ENCODE results near the gene GAK.
"Not testable (repeated sequence)": the region's sequence is repeated elsewhere in the genome, so short reads cannot be mapped to it uniquely, and the experiment has no call there.

Gene GAK

GRCh38 chr4:951594-952468 lies 19.7 kb upstream of the GAK start:
- no peak for DNase-seq

- no peak for DNase-seq
These were observed 19.1 kb upstream of the GAK start for GRCh38 chr4:951186-951585.

- DNase-seq: no peak
These were observed 18.3 kb upstream of the GAK start for GRCh38 chr4:950136-951020.

GRCh38 chr4:949656-950055 lies 17.5 kb upstream of the GAK start:
- DNase-seq: no peak

GRCh38 chr4:948936-949300 lies 16.8 kb upstream of the GAK start:
- no peak for DNase-seq

- no peak for DNase-seq
These were observed 16.2 kb upstream of the GAK start for GRCh38 chr4:948101-948935.

- no peak for DNase-seq
These were observed 15.4 kb upstream of the GAK start for GRCh38 chr4:947491-947971.

- no peak for DNase-seq
These were observed 14.7 kb upstream of the GAK start for GRCh38 chr4:946517-947471.

GRCh38 chr4:946103-946450 lies 14.0 kb upstream of the GAK start:
- no peak for DNase-seq

- no peak for DNase-seq
These were observed 13.4 kb upstream of the GAK start for GRCh38 chr4:945274-946102.

- DNase-seq: not testable (repeated sequence)
These were observed 7.4 kb upstream of the GAK start for GRCh38 chr4:939508-939907.

GRCh38 chr4:932713-933070 lies 576 bp upstream of the GAK start:
- DNase-seq: no peak

GRCh38 chr4:931194-931959 lies 739 bp downstream of the GAK start:
- DNase-seq: peak; percentile 62

GRCh38 chr4:930827-931193 lies 1.3 kb downstream of the GAK start:
- no peak for DNase-seq

- no peak for DNase-seq
These were observed 2.0 kb downstream of the GAK start for GRCh38 chr4:930028-930551.

- no peak for DNase-seq
These were observed 2.9 kb downstream of the GAK start for GRCh38 chr4:929096-929765.

GRCh38 chr4:927566-927965 lies 4.5 kb downstream of the GAK start:
- not testable (repeated sequence) for DNase-seq

- DNase-seq: no peak
These were observed 5.6 kb downstream of the GAK start for GRCh38 chr4:926538-926937.

- DNase-seq: no peak
These were observed 6.2 kb downstream of the GAK start for GRCh38 chr4:925771-926500.
